Lung (tissue), 12 donors: ENCODE data around the gene TBXA2R. TPM values are rescaled to one million over a fixed set of nuclear protein-coding genes. Genes with fewer than 3 reads are reported as not detected.
"Not testable (repeated sequence)": the region's sequence is repeated elsewhere in the genome, so short reads cannot be mapped to it uniquely, and the experiment has no call there.

ENCODE experiments used
- ATAC-seq: fragments of 200-7000 bp; cut with Tn5 transposase; one replicate; pipeline ENCODE4 v1.9.1; 2020; ENCODE audit warnings: moderate number of reproducible peaks; ENCODE audit not compliant: insufficient read depth, low FRiP score
- DNase-seq, 3 donors: peaks; one replicate each; pipeline ENCODE4 v3.0.0-alpha.2; 2013 to 2017
- H3K27ac ChIP-seq, 2 donors: one replicate each; pipeline ENCODE4 v1.5.1; 2013; ENCODE audit warnings: mild to moderate bottlenecking in 2 of 2, moderate library complexity in 2 of 2, control low read depth in 1 of 2, inconsistent platforms in 1 of 2, low read depth in 1 of 2, low read length in 1 of 2
- H3K27me3 ChIP-seq, 3 donors: one replicate each; pipeline ENCODE4 v1.5.1; 2013; ENCODE audit warnings: low read length in 2 of 3; ENCODE audit not compliant: control insufficient read depth in 3 of 3, insufficient read depth in 3 of 3
- H3K36me3 ChIP-seq, 4 donors: one replicate each; pipeline ENCODE4 v1.5.1; 2013; ENCODE audit warnings: low read length in 4 of 4, mild to moderate bottlenecking in 1 of 4, moderate library complexity in 1 of 4; ENCODE audit not compliant: control insufficient read depth in 4 of 4, insufficient read depth in 4 of 4
- H3K4me1 ChIP-seq, 5 donors: one replicate each; pipeline ENCODE4 v1.5.1; 2013; ENCODE audit warnings: low read length in 5 of 5, mild to moderate bottlenecking in 2 of 5, moderate library complexity in 1 of 5; ENCODE audit not compliant: control insufficient read depth in 5 of 5, insufficient read depth in 5 of 5
- H3K4me3 ChIP-seq: one replicate; pipeline ENCODE4 v1.5.1; 2013; ENCODE audit warnings: mild to moderate bottlenecking, control low read depth, moderate library complexity
- H3K9ac ChIP-seq, 2 donors: one replicate each; pipeline ENCODE4 v1.5.1; 2013; ENCODE audit warnings: low read length in 2 of 2, control low read depth in 1 of 2; ENCODE audit not compliant: insufficient read depth in 1 of 2
- H3K9me3 ChIP-seq, 4 donors: one replicate each; pipeline ENCODE4 v1.5.1; 2013; ENCODE audit warnings: low read length in 3 of 4, mild to moderate bottlenecking in 1 of 4, moderate library complexity in 1 of 4; ENCODE audit not compliant: control insufficient read depth in 4 of 4, insufficient read depth in 3 of 4
- CTCF ChIP-seq: IDR thresholded peaks from 2 replicates; pipeline ENCODE4 v1.5.1; 2012; ENCODE audit warnings: mild to moderate bottlenecking; ENCODE audit errors: control extremely low read depth, extremely low read depth
- WGBS, 2 donors: extraction: QIAGEN DNeasy Blood & Tissue Kit; methylation state at CpG; one replicate each; pipeline ENCODE4 v1.1.7; 2013; 5-methylcytosine and 5-hydroxymethylcytosine counted together
- polyA plus RNA-seq, 2 donors: library from polyadenylated mRNA; stranded (reverse); fragments of 200-250 nt; gene quantifications; one replicate each; pipeline ENCODE4 v1.2.1, GENCODE V29; 2013
- total RNA-seq, 2 donors: library from RNA; depleted of rRNA in 1 of 2; stranded (reverse); fragments of >200 nt in 1 of 2; gene quantifications; one replicate each; pipeline ENCODE4 v1.2.1, GENCODE V29; 2014 to 2021
- donor health status: control.
- donor health status: control.
- donor health status: Bipolar disorder and iron deficiency.
- donor health status: healthy.
- donor health status: DM: yes; HTN: yes; CAD: no.

Gene TBXA2R
- total and polyA plus RNA-seq, 4 donors, result 2.5 to 7.6 (median 3.5) TPM

GRCh38 chr19:3585301-3586126, 21.2 kb downstream of the TBXA2R start, which contains the start of gene GIPC3:
TSS of gene GIPC3 (plus strand) at chr19:3585478. CDS start at chr19:3585598, 120 bp downstream.
- no peak for TF ChIP-seq CTCF
- ATAC-seq, result no peak

GRCh38 chr19:3584036-3584802, 22.5 kb downstream of the TBXA2R start:
- ATAC-seq, H3K27me3 ChIP-seq, H3K27ac ChIP-seq, H3K36me3 ChIP-seq, H3K9me3 ChIP-seq, H3K4me3 ChIP-seq, H3K9ac ChIP-seq, DNase-seq: not testable (repeated sequence)
- WGBS, 2 donors, result 89 to 96% methylated on average over 15 of the region's 15 CpGs
- peaks cover 0 to 16% (median 0%) of the 10 kb centered on the region in 5 donors for H3K4me1 ChIP-seq

More at GRCh38 chr19:3585301-3586126, 21.2 kb downstream of the TBXA2R start, which contains the start of gene GIPC3:
- Histone ChIP-seq H3K4me3 (peak within 1 kb of the TSS; percentile 25), H3K9me3 (no peaks in the 10 kb centered on the region), H3K4me1 (peaks cover 0 to 3% (median 0%) of the 10 kb centered on the region in 5 donors), H3K27me3 (peaks cover 0 to 9% (median 0%) of the 10 kb centered on the region in 3 donors), H3K9ac (no peak within 1 kb of the TSS), H3K36me3 (no peaks in the 10 kb centered on the region), H3K27ac (no peak within 1 kb of the TSS)
- 2 to 4% methylated on average over 55 to 84 of the region's 84 CpGs for WGBS, 2 donors
- no peak for DNase-seq

- H3K4me1 ChIP-seq, result peaks cover 0 to 20% (median 0%) of the 10 kb centered on the region in 5 donors
- not testable (repeated sequence) for H3K36me3 ChIP-seq, H3K9me3 ChIP-seq, H3K27ac ChIP-seq, ATAC-seq, H3K27me3 ChIP-seq, H3K4me3 ChIP-seq, H3K9ac ChIP-seq, DNase-seq
- 86 to 89% methylated on average over 4 of the region's 4 CpGs for WGBS, 2 donors
Measured at GRCh38 chr19:3581792-3582191, 24.9 kb downstream of the TBXA2R start.

GRCh38 chr19:3580156-3580934, 26.3 kb downstream of the TBXA2R start:
- ATAC-seq (no peak), DNase-seq (peak; percentile 87 to 95 (median 89))
- Histone ChIP-seq H3K9ac (peak overlapping the region in 1 of 2 donors; percentile 8), H3K27ac (peak overlapping the region in 1 of 2 donors; percentile 26), H3K4me1 (peaks cover 0 to 30% (median 10%) of the 10 kb centered on the region in 5 donors), H3K36me3 (peaks cover 0 to 11% (median 2%) of the 10 kb centered on the region in 4 donors), H3K4me3 (no peak overlapping the region), H3K9me3 (no peaks in the 10 kb centered on the region), H3K27me3 (no peaks in the 10 kb centered on the region)
- WGBS, 2 donors, result 65 to 67% methylated on average over 11 of the region's 11 CpGs
- no peak for TF ChIP-seq CTCF
